GM13976 (cell line): ENCODE results near the gene COL4A2.
"Not testable (repeated sequence)": the region's sequence is repeated elsewhere in the genome, so short reads cannot be mapped to it uniquely, and the experiment has no call there.

Experiments used
- DNase-seq: peaks from one replicate; pipeline ENCODE4 v3.0.0; 2012; ENCODE audit warnings: low spot score
- in situ Hi-C: fragments of 300-500 bp; cut with MboI; formaldehyde crosslinking; loops from one replicate; pipeline ENCODE4 v1.12.0; 2022; ENCODE audit warnings: low sequenced_read_pairs, mixed read lengths, inconsistent platforms; ENCODE audit not compliant: unreplicated experiment
- TF ChIP-seq, protein P1 (sequence below): IDR thresholded peaks from 2 replicates; pipeline ENCODE4 v1.5.1; 2012; ENCODE audit warnings: borderline replicate concordance, mild to moderate bottlenecking; ENCODE audit not compliant: insufficient read depth; ENCODE audit errors: extremely low read depth, missing control alignments, control extremely low read depth

The COL4A2 gene

GRCh38 chr13:110448677-110449076 is 141.6 kb downstream of the COL4A2 start:
- in situ Hi-C loops: no loop called here
- TF ChIP-seq, protein P1, sequence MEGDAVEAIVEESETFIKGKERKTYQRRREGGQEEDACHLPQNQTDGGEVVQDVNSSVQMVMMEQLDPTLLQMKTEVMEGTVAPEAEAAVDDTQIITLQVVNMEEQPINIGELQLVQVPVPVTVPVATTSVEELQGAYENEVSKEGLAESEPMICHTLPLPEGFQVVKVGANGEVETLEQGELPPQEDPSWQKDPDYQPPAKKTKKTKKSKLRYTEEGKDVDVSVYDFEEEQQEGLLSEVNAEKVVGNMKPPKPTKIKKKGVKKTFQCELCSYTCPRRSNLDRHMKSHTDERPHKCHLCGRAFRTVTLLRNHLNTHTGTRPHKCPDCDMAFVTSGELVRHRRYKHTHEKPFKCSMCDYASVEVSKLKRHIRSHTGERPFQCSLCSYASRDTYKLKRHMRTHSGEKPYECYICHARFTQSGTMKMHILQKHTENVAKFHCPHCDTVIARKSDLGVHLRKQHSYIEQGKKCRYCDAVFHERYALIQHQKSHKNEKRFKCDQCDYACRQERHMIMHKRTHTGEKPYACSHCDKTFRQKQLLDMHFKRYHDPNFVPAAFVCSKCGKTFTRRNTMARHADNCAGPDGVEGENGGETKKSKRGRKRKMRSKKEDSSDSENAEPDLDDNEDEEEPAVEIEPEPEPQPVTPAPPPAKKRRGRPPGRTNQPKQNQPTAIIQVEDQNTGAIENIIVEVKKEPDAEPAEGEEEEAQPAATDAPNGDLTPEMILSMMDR: no peak

GRCh38 chr13:110449219-110450015 is 142.3 kb downstream of the COL4A2 start:
- no peak for DNase-seq
- TF ChIP-seq, protein P1: no peak
- in situ Hi-C loops: loop anchor here (25.0 kb wide), 1 partner anchor 363 kb away; no protein-coding TSS in a partner anchor

More at GRCh38 chr13:110448677-110449076, 141.6 kb downstream of the COL4A2 start:
- DNase-seq: no peak

GRCh38 chr13:110450016-110450900 is 143.2 kb downstream of the COL4A2 start:
- in situ Hi-C loops: loop anchor here (25.0 kb wide), 1 partner anchor 362 kb away; no protein-coding TSS in a partner anchor
- no peak for DNase-seq
- TF ChIP-seq, protein P1: no peak

GRCh38 chr13:110450941-110451730 is 144.1 kb downstream of the COL4A2 start:
- no peak for DNase-seq
- in situ Hi-C loops: loop anchor here (25.0 kb wide), 1 partner anchor 361 kb away; no protein-coding TSS in a partner anchor
- TF ChIP-seq, protein P1: no peak

GRCh38 chr13:110453091-110453490 is 146.0 kb downstream of the COL4A2 start:
- in situ Hi-C loops: loop anchor here (25.0 kb wide), 1 partner anchor 359 kb away; no protein-coding TSS in a partner anchor
- DNase-seq: not testable (repeated sequence)

DNA sequence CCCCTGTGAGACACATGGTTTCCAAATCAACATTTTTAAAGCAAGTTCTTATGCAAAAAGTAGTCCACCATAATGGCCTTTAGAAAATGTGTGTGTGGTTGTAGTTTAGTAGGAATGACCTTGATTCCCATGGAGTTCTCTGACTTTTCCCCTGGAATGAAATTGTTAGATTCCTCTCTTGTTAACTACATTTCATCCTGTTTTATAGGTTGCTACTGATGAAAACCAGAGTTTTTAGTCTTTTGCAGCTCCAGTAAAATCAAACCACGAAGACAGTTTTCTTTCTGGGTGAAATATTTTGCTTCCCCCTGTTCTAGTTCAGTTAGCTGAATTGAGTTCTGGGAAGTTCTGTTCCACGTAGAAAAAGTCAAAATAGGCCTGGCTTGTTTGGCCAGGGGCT is 146.7 kb downstream of the COL4A2 start:
- TF ChIP-seq, protein P1: no peak
- in situ Hi-C loops: loop anchor here (25.0 kb wide), 1 partner anchor 359 kb away; no protein-coding TSS in a partner anchor
- DNase-seq: no peak
